GM18909 (cell line): ENCODE data around the gene FRS3.

ENCODE experiments used
- ATAC-seq: cut with Tn5 transposase; IDR thresholded peaks from one replicate; pipeline ENCODE4 v1.9.1; 2021; ENCODE audit warnings: mild to moderate bottlenecking; ENCODE audit not compliant: unreplicated experiment, poor library complexity

Gene FRS3

GRCh38 chr6:41747256-41748101 is 32.2 kb downstream of the FRS3 start, which contains the start of gene PGC:
Gene PGC, minus strand, starts transcription at chr6:41747397. Its CDS starts 63 bp downstream, at chr6:41747334.
- no peak for ATAC-seq

GRCh38 chr6:41746107-41746506 is 33.6 kb downstream of the FRS3 start:
- ATAC-seq: no peak

- no peak for ATAC-seq
These were observed 35.4 kb downstream of the FRS3 start for GRCh38 chr6:41744236-41744787.

- no peak for ATAC-seq
These were observed 36.1 kb downstream of the FRS3 start for GRCh38 chr6:41743406-41744235.

- ATAC-seq: no peak
These were observed 37.8 kb downstream of the FRS3 start for GRCh38 chr6:41741625-41742490.

- ATAC-seq: no peak
These were observed 39.1 kb downstream of the FRS3 start for GRCh38 chr6:41740366-41741162.

- ATAC-seq: no peak
These were observed 40.7 kb downstream of the FRS3 start for GRCh38 chr6:41739041-41739440.

GRCh38 chr6:41737591-41738130 is 42.0 kb downstream of the FRS3 start:
- no peak for ATAC-seq

GRCh38 chr6:41736800-41737555 is 42.7 kb downstream of the FRS3 start:
- ATAC-seq: no peak

GRCh38 chr6:41736186-41736733 is 43.4 kb downstream of the FRS3 start:
- ATAC-seq: no peak

GRCh38 chr6:41735427-41736185 is 44.1 kb downstream of the FRS3 start, which contains the start of gene TFEB:
Gene TFEB, minus strand, starts transcription at chr6:41735608. Its CDS starts 44,395 bp downstream, at chr6:41691213.
- peak; percentile 59 for ATAC-seq

- peak; percentile 18 for ATAC-seq
These were observed 44.9 kb downstream of the FRS3 start for GRCh38 chr6:41734666-41735426.

- ATAC-seq: peak; percentile 50
These were observed 45.7 kb downstream of the FRS3 start for GRCh38 chr6:41733707-41734665.

GRCh38 chr6:41733360-41733706 is 46.4 kb downstream of the FRS3 start:
- no peak for ATAC-seq

GRCh38 chr6:41732591-41733359 is 46.9 kb downstream of the FRS3 start:
- ATAC-seq: peak; percentile 33
